K562 (cell line): Measurements from ENCODE around the gene TFB2M. TPM values are rescaled to one million over a fixed set of nuclear protein-coding genes. Genes with fewer than 3 reads are reported as not detected.

Experiments
- BCL6 ChIP-seq: fragments of 250-450 bp; sonication (Bioruptor Pico); IDR thresholded peaks from 2 replicates; pipeline ENCODE4 v1.4.0; 2020
- CBFA2T2 ChIP-seq: fragments of 450-650 bp; conservative IDR thresholded peaks from 2 replicates; pipeline ENCODE4 v1.6.1; 2017; ENCODE audit warnings: mild to moderate bottlenecking
- GABPB1 ChIP-seq: sonication (generic); formaldehyde crosslinking; IDR thresholded peaks from 2 replicates; pipeline ENCODE4 v1.8.0; 2022; ENCODE audit warnings: mild to moderate bottlenecking, missing genetic modification reagents
- HEY1 ChIP-seq: fragments of 250-450 bp; sonication (Bioruptor Pico); IDR thresholded peaks from 2 replicates; pipeline ENCODE4 v1.5.0; 2020; ENCODE audit warnings: mild to moderate bottlenecking, moderate library complexity, borderline replicate concordance
- JUND ChIP-seq, 2 experiments: IDR thresholded peaks; 2 replicates in 1 of 2; 3 replicates in 1 of 2; pipeline ENCODE4 v1.6.1; 2011; ENCODE audit warnings: borderline replicate concordance in 2 of 2, low read depth in 2 of 2, low read length in 2 of 2, improper control_type of control experiment in 1 of 2, missing biosample characterization in 1 of 2, missing genetic modification characterization in 1 of 2, missing genetic modification reagents in 1 of 2
- MBD1 ChIP-seq: fragments of 250-450 bp; sonication (Bioruptor Pico); IDR thresholded peaks from 2 replicates; pipeline ENCODE4 v1.8.0; 2022; ENCODE audit warnings: inconsistent platforms
- MEF2A ChIP-seq: IDR thresholded peaks from 2 replicates; pipeline ENCODE4 v1.6.1; 2011; ENCODE audit warnings: low read depth, mild to moderate bottlenecking, low read length, moderate library complexity; ENCODE audit not compliant: control insufficient read depth
- NELFE ChIP-seq: IDR thresholded peaks from 2 replicates; pipeline ENCODE4 v1.6.1; 2011; ENCODE audit warnings: mild to moderate bottlenecking; ENCODE audit not compliant: insufficient read depth, insufficient read length
- NR0B1 ChIP-seq: fragments of 450-650 bp; IDR thresholded peaks from one replicate; pipeline ENCODE4 v1.6.1; 2018; ENCODE audit warnings: mild to moderate bottlenecking, moderate library complexity; ENCODE audit not compliant: partially characterized antibody
- PHF8 ChIP-seq: fragments of 200-600 bp; sonication (generic); IDR thresholded peaks from 2 replicates; pipeline ENCODE4 v1.6.1; 2012; ENCODE audit warnings: mixed run types, mild to moderate bottlenecking, inconsistent platforms, low read length, moderate library complexity, borderline replicate concordance
- POLR3A ChIP-seq: IDR thresholded peaks from 2 replicates; pipeline ENCODE4 v1.6.1; 2011; ENCODE audit warnings: borderline replicate concordance, mild to moderate bottlenecking, moderate library complexity; ENCODE audit not compliant: insufficient read length, insufficient read depth; ENCODE audit errors: extremely low read depth
- SIRT6 ChIP-seq: IDR thresholded peaks from one replicate; pipeline ENCODE4 v1.6.1; 2012; ENCODE audit warnings: low read depth, mild to moderate bottlenecking, control low read depth, inconsistent platforms, low read length, moderate library complexity
- SMARCB1 ChIP-seq: IDR thresholded peaks from 2 replicates; pipeline ENCODE4 v1.6.1; 2011; ENCODE audit warnings: improper control_type of control experiment, low read depth; ENCODE audit not compliant: insufficient read length
- TEAD4 ChIP-seq, 2 experiments: sonication (generic) in 1 of 2; formaldehyde crosslinking in 1 of 2; IDR thresholded peaks; 2 replicates each; pipeline versions ENCODE4 v1.6.1 to v1.8.0; 2012 to 2022; ENCODE audit warnings: borderline replicate concordance in 1 of 2, inconsistent platforms in 1 of 2, low read length in 1 of 2, mild to moderate bottlenecking in 1 of 2, missing genetic modification reagents in 1 of 2
- ZNF589 ChIP-seq: fragments of 200-800 bp; sonication (Bioruptor generic); IDR thresholded peaks from 2 replicates; pipeline ENCODE4 v1.6.1; 2016; ENCODE audit warnings: low read depth, missing genetic modification characterization, missing compliant biosample characterization
- polyA plus RNA-seq, 8 experiments: library from polyadenylated mRNA; depleted of rRNA in 4 of 8; stranded (reverse) in 5 of 8; unstranded in 3 of 8; fragments of >200 nt; fragmentation: Nextera tagmentation in 2 of 8; fragmentation: Illumina TruSeq in 1 of 8; extraction: Ambion mirVana in 2 of 8; extraction: Trizol in 1 of 8; gene quantifications; 2 replicates each; pipeline versions ENCODE4 v1.2.1 to v1.2.3, GENCODE V29; 2011 to 2014; ENCODE audit warnings: inconsistent platforms in 1 of 8, missing spikeins in 1 of 8
- total RNA-seq, 7 experiments: library from RNA; depleted of rRNA in 6 of 7; stranded (reverse); fragments of >200 nt in 6 of 7; fragmentation: Illumina TruSeq in 2 of 7; extraction: Trizol in 2 of 7; gene quantifications; 2 replicates each; pipeline versions ENCODE4 v1.2.1 to v1.2.3, GENCODE V29; 2011 to 2021; ENCODE audit warnings: low replicate concordance in 1 of 7
- TF ChIP-seq, protein P1 (sequence below), 3 experiments: IDR thresholded peaks in 2 of 3; conservative IDR thresholded peaks in 1 of 3; 2 replicates each; pipeline ENCODE4 v1.5.1; 2011 to 2012; ENCODE audit warnings: low read length in 3 of 3, mild to moderate bottlenecking in 3 of 3, control low read depth in 2 of 3, improper control_type of control experiment in 1 of 3, inconsistent platforms in 1 of 3, low read depth in 1 of 3, mixed read lengths in 1 of 3, moderate library complexity in 1 of 3; ENCODE audit not compliant: insufficient read depth in 2 of 3
- TF ChIP-seq, protein P2 (sequence below), 2 experiments: fragments of 450-650 bp; IDR thresholded peaks; 2 replicates each; pipeline ENCODE4 v1.6.1; 2016

The TFB2M gene
- total and polyA plus RNA-seq, 9 of the 15 experiments (the other 6 are each of a cell fraction or from before 2014, with no cell fraction given), result 55.1 to 162 (median 70.6) TPM

DNA sequence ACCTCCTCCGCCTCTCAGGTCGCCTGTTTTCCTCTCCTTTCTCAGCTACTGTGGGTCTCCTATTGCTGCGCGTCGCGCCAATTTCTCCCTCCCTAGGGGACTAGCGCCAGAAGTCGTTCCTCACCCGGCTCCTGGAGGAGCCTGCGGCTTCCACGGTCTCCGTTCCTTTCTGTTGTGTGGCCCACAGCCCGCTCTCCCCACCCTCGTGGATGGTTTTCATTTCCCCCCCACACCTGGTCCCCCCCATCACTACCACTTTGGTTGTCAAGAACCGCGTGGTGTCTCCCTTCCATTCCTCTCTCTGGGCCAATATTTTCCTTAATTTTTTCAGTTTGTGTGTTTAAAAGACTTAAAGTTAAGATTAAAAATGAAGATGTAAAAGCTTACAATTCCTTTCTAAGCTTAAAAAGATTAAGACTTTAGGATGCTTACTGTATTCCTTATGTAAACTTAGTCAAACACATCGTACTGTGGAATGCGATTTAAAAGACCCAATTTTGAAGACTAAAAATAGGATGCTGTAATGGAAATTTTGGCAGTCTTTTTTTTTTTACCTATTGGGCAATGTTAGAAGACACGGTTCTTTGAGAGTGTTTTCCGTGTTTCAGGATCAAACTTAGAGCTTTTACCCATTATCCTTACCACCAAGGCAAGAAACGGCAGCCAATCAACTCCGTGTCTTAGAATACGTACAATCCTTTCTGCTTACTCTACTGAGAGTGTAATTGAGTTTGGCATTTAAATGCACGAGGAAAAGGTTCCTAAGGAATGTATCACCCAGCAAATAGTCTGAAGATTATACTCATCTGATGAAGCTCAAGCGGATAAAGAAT lies 968 bp upstream of the TFB2M start (continued):
- TF ChIP-seq, protein P1, sequence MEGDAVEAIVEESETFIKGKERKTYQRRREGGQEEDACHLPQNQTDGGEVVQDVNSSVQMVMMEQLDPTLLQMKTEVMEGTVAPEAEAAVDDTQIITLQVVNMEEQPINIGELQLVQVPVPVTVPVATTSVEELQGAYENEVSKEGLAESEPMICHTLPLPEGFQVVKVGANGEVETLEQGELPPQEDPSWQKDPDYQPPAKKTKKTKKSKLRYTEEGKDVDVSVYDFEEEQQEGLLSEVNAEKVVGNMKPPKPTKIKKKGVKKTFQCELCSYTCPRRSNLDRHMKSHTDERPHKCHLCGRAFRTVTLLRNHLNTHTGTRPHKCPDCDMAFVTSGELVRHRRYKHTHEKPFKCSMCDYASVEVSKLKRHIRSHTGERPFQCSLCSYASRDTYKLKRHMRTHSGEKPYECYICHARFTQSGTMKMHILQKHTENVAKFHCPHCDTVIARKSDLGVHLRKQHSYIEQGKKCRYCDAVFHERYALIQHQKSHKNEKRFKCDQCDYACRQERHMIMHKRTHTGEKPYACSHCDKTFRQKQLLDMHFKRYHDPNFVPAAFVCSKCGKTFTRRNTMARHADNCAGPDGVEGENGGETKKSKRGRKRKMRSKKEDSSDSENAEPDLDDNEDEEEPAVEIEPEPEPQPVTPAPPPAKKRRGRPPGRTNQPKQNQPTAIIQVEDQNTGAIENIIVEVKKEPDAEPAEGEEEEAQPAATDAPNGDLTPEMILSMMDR (IDR thresholded peaks at IDR 0.05 in 2 of 3, conservative IDR thresholded peaks at IDR 0.05 in 1 of 3; ENCODE audit: insufficient read depth in 2 of 3, low read depth in 1 of 3, low read length in 3 of 3), result peak in 1 of 3 experiments; percentile 26; a peak in 2 of 6 replicates
- no peak for TF ChIP-seq JUND (IDR thresholded peaks at IDR 0.05; ENCODE audit: borderline replicate concordance, low read depth, low read length)
- peak; percentile 42; the same call in 1 of the 3 replicates for TF ChIP-seq JUND (tag; IDR thresholded peaks at IDR 0.05; ENCODE audit: borderline replicate concordance, low read depth, low read length)
- TF ChIP-seq MBD1 (CRISPR knock-in tag), result 0 out of 2 replicates have a peak, but pooled peaks have one; percentile 28
- TF ChIP-seq, protein P2, sequence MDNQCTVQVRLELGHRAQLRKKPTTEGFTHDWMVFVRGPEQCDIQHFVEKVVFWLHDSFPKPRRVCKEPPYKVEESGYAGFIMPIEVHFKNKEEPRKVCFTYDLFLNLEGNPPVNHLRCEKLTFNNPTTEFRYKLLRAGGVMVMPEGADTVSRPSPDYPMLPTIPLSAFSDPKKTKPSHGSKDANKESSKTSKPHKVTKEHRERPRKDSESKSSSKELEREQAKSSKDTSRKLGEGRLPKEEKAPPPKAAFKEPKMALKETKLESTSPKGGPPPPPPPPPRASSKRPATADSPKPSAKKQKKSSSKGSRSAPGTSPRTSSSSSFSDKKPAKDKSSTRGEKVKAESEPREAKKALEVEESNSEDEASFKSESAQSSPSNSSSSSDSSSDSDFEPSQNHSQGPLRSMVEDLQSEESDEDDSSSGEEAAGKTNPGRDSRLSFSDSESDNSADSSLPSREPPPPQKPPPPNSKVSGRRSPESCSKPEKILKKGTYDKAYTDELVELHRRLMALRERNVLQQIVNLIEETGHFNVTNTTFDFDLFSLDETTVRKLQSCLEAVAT (IDR thresholded peaks at IDR 0.05), result no peak; a peak in 1 of 4 replicates
- TF ChIP-seq NELFE, result no peak
- no peak for TF ChIP-seq BCL6 (CRISPR knock-in tag)
- TF ChIP-seq MEF2A, result no peak
- no peak for TF ChIP-seq SIRT6
- no peak for TF ChIP-seq PHF8
- TF ChIP-seq SMARCB1, result no peak
- TF ChIP-seq CBFA2T2, result no peak
- no peak for TF ChIP-seq ZNF589 (CRISPR knock-in tag)
- no peak for TF ChIP-seq POLR3A
- TF ChIP-seq GABPB1 (CRISPR knock-in tag), result no peak
- TF ChIP-seq NR0B1, result no peak
- TF ChIP-seq TEAD4 (IDR thresholded peaks at IDR 0.05; ENCODE audit: low read length), result no peak
- TF ChIP-seq TEAD4 (CRISPR knock-in tag; IDR thresholded peaks at IDR 0.05; ENCODE audit: borderline replicate concordance), result no peak
- TF ChIP-seq HEY1 (CRISPR knock-in tag), result no peak
